ENCODE results near the gene IPCEF1.

IPCEF1 gene

DNA sequence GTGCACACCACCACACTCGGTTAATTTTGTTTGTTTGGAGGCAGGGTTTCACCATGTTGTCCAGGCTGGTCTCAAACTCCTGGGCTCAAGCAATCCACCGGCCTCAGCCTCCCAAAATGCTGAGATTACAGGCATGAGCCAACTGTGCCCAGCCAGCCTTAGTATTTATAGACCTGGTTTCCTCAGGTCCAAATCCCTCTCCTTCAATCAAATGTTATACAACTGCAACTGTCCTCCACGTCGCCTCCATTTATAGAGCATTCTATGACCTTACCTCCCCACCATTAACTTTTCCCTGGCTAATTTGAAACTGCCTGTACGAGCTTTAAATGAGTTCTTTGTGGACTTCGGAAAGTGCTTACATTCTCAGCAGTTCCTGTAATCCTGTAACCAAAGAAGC is 39.3 kb upstream of the IPCEF1 start:
- no peak overlapping the region for H3K27ac ChIP-seq
- TF ChIP-seq, protein P1, sequence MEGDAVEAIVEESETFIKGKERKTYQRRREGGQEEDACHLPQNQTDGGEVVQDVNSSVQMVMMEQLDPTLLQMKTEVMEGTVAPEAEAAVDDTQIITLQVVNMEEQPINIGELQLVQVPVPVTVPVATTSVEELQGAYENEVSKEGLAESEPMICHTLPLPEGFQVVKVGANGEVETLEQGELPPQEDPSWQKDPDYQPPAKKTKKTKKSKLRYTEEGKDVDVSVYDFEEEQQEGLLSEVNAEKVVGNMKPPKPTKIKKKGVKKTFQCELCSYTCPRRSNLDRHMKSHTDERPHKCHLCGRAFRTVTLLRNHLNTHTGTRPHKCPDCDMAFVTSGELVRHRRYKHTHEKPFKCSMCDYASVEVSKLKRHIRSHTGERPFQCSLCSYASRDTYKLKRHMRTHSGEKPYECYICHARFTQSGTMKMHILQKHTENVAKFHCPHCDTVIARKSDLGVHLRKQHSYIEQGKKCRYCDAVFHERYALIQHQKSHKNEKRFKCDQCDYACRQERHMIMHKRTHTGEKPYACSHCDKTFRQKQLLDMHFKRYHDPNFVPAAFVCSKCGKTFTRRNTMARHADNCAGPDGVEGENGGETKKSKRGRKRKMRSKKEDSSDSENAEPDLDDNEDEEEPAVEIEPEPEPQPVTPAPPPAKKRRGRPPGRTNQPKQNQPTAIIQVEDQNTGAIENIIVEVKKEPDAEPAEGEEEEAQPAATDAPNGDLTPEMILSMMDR (conservative IDR thresholded peaks at IDR 0.05): no peak
- TF ChIP-seq ZFX (IDR thresholded peaks at IDR 0.05): no peak

DNA sequence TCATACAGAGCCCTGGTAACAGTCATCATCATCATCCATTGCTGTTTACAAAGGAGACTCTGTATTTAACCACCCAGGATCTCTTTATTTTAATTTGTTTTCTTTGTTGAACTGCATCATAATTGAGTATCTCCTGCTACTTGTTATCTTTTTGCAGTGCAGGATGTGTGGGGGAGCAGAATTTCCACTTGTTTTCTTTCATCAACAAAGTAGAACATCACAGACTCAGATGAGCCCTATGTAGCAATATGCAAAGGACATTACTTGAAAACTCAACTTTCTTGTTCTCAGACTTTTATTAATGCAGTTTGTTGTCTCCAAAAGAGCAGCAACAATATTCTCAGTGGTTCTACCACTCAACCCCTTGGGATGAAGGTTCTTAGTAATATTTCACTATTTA is 38.7 kb upstream of the IPCEF1 start:
- H3K27ac ChIP-seq: no peak overlapping the region
- TF ChIP-seq, protein P1 (conservative IDR thresholded peaks at IDR 0.05): no peak
- no peak for TF ChIP-seq ZFX (IDR thresholded peaks at IDR 0.05)

DNA sequence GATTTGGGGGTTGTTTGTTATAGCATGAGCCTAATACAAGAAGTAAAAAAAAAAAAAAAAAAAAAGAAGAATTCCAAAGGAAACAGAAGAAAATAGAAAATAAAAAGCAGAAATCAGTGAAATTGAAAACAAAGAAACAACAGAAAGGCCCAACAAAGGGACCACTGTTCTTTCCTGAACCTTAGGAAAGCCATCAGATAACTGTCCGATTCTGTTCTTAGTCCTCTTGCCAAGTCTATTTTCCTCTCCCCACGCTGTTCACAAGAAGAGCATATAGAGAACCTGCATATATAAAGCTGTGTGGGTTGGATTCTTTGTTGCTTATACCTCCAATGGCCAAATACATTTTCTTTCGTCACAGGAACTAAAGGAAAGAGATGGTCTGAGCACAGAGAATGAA is 38.0 kb upstream of the IPCEF1 start:
- TF ChIP-seq, protein P1 (conservative IDR thresholded peaks at IDR 0.05): no peak
- no peak for TF ChIP-seq ZFX (IDR thresholded peaks at IDR 0.05)
- no peak overlapping the region for H3K27ac ChIP-seq

DNA sequence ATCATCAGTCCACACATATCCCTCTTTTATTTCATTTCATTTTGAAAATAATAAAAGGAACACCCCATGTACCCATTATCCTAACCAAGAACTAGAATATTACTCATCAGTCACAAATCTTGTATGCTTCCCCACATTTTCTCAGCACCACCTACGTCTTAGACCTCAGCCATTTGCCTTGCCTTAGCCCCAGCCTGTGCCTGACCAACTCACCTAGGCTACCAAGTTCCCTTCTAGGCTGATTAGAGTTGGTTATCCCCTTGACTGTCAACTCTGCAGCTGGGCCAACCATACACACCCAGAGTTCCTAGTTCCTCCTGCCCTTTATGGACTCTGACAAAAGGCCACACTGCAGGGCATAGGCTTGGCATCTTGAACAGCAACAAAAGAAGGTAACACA is 33.4 kb upstream of the IPCEF1 start:
- no peak overlapping the region for H3K27ac ChIP-seq
- TF ChIP-seq ZFX (IDR thresholded peaks at IDR 0.05): no peak
- TF ChIP-seq, protein P1 (conservative IDR thresholded peaks at IDR 0.05): no peak

DNA sequence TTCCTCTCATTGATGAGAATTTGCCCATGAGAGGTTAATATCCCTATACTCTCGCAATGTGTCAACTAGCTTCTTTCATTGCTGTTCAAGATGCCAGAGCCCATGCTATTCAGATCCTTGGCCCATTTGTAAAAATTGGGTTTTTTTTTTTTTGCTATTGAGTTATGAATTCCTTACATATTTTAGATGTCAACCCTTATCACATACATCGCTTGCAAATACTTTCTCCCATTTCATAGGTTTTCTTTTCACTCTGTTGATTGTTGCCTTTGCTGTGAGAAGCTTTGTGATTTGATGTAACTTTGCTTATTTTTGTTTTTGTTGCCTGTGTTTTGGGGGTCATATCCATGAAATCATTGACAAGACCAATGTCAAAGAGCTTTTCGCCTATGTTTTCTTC is 32.2 kb upstream of the IPCEF1 start:
- no peak overlapping the region for H3K27ac ChIP-seq

DNA sequence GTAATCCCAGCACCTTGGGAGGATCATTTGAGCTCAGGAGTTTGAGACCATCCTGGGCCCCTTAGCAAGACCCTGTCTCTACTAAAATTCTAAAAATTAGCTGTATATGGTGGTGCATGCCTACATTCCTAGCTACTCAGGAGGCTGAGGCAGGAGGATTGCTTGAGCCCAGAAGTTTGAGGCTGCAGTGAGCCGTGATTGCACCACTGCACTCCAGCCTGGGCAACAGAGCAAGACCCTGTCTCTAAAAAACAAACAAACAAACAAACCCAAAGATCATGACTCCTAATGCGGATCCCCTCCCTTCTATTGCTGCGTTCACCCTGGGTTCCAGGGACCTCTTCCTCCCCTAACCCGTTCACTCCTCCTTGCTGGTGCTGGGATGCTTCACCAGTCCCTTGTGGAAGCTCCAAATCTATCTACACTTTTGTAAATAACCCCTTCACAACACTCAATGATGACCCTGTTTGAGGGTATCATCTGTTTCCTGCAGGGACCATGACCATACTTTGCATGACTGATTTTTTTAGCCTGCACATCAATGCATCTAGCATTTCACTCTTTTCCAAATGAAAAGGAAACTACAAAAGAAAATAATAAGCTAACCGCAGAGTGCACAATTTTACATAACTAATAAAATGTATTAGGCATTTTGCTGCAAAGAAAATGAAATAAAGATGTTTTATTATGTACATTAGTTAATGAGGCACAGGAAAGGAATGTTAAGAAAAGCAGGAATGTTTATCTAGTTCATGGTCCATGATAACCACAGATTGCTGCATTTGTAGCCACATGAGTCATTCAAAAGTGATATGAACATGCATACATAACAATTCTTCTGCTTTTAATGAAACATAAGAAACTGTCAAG is 30.5 kb upstream of the IPCEF1 start:
- TF ChIP-seq, protein P1 (conservative IDR thresholded peaks at IDR 0.05): no peak
- TF ChIP-seq ZFX (IDR thresholded peaks at IDR 0.05): no peak
- no peak overlapping the region for H3K27ac ChIP-seq

More for the DNA sequence above, 32.2 kb upstream of the IPCEF1 start:
- no peak for TF ChIP-seq ZFX (IDR thresholded peaks at IDR 0.05)
- TF ChIP-seq, protein P1 (conservative IDR thresholded peaks at IDR 0.05): no peak

DNA sequence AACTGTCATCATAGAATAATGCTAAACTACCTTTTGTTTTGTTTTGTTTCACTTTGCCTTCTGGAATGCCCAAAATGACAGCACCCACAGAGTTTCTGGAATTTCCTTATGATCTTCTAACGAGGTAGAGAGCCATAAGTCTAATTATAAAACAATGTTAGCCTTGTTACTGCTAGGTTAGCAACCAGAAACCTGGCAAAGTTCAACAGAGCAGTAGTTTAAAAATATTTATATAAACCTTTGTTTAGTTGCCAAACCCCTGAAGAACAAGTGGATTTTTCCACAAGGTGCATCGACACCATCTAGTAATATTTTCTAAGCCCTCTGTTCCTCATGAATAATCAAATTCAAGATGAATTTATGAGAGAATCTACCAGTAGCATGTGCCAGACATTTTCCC is 27.6 kb upstream of the IPCEF1 start:
- H3K27ac ChIP-seq: no peak overlapping the region
- TF ChIP-seq, protein P1 (conservative IDR thresholded peaks at IDR 0.05): no peak
- TF ChIP-seq ZFX (IDR thresholded peaks at IDR 0.05): no peak
